Measurements from ENCODE around the gene NEB. TPM values are rescaled to one million over a fixed set of nuclear protein-coding genes. Genes with fewer than 3 reads are reported as not detected.
"Not testable (repeated sequence)": the region's sequence is repeated elsewhere in the genome, so short reads cannot be mapped to it uniquely, and the experiment has no call there.

The NEB gene
- total RNA-seq, 1 experiment from 2014 or later, result 0.11 TPM

DNA sequence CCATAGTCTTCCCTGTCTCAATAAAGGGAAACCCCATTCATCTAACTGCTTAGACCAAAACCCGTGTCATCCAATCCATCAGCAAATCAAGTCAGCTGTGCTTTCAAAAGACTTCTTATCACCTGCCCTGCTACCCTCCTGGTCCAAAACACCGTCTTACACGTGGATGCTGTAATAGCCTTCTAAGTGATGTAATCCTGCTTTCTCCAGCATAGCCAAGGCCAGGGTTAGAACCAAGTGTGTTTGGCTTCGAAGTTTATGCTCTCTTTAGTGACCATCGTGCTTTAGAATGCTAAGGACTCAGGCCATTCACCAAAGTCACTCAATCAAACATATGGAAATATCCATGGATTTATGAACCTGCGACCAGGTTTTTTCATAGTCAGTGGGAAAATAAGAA lies 25.5 kb downstream of the NEB start:
- CTCF ChIA-PET, result no interaction called here
- no peak for TF ChIP-seq EZH2 (IDR thresholded peaks at IDR 0.05; ENCODE audit: low read length, unreplicated experiment)
- TF ChIP-seq, protein P1, sequence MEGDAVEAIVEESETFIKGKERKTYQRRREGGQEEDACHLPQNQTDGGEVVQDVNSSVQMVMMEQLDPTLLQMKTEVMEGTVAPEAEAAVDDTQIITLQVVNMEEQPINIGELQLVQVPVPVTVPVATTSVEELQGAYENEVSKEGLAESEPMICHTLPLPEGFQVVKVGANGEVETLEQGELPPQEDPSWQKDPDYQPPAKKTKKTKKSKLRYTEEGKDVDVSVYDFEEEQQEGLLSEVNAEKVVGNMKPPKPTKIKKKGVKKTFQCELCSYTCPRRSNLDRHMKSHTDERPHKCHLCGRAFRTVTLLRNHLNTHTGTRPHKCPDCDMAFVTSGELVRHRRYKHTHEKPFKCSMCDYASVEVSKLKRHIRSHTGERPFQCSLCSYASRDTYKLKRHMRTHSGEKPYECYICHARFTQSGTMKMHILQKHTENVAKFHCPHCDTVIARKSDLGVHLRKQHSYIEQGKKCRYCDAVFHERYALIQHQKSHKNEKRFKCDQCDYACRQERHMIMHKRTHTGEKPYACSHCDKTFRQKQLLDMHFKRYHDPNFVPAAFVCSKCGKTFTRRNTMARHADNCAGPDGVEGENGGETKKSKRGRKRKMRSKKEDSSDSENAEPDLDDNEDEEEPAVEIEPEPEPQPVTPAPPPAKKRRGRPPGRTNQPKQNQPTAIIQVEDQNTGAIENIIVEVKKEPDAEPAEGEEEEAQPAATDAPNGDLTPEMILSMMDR (conservative IDR thresholded peaks at IDR 0.05; ENCODE audit: low read depth, low read length), result no peak
- no peak for TF ChIP-seq EZH2phosphoT487 (IDR thresholded peaks at IDR 0.05; ENCODE audit: borderline replicate concordance, low read length)
- H3K4me3 ChIP-seq (ENCODE audit: low read length), result no peak overlapping the region
- H2AFZ ChIP-seq (ENCODE audit: low read length), result no peak overlapping the region
- H3K27me3 ChIP-seq (ENCODE audit: low read length), result peaks cover 80% of the 10 kb centered on the region
- ATAC-seq, result no peak
- no peaks in the 10 kb centered on the region for H3K4me1 ChIP-seq (ENCODE audit: insufficient read depth, low read length)
- no peaks in the 10 kb centered on the region for H3F3A ChIP-seq (ENCODE audit: low read length, unreplicated experiment)
- no peak overlapping the region for H3K9ac ChIP-seq (ENCODE audit: low read length)
- H4K20me1 ChIP-seq (ENCODE audit: low read length), result no peaks in the 10 kb centered on the region
- BruUV-seq (replicated peaks), result no TSS peak
- DNase-seq, result no peak
- H3K4me2 ChIP-seq (ENCODE audit: low read length), result no peak overlapping the region
- H3K36me3 ChIP-seq (ENCODE audit: low read depth, low read length), result no peaks in the 10 kb centered on the region
- intact Hi-C loops (cut with micrococcal nuclease), result no loop called here
- H3K9me2 ChIP-seq (replicated peaks; ENCODE audit: low read length), result no peaks in the 10 kb centered on the region
- H3K9me3 ChIP-seq (ENCODE audit: low read length), result no peaks in the 10 kb centered on the region
- no peak overlapping the region for H3K27ac ChIP-seq (ENCODE audit: low read length)
- POLR2A ChIA-PET (ENCODE audit: unreplicated experiment), result no interaction called here
- no peaks in the 10 kb centered on the region for H3K79me2 ChIP-seq (ENCODE audit: low read length)

DNA sequence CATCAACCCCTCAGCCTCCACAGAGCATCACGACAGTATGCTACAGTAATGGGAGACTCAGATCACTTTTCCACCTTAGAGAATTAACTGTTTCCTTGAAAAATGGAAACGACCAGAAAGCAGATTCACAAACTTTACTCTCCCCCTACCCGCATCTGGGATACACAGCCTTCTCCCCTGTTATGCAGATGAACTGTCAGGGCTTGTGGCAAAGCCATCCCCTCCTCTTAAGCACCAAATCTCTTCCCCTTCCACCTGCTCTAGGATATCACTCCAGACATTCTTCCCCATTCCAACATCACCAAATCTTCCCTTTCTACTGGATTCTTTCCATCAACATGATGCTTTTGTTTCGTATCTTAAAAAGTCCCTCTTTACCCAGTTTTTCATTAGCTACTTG lies 26.4 kb downstream of the NEB start:
- POLR2A ChIA-PET (ENCODE audit: unreplicated experiment), result no interaction called here
- intact Hi-C loops (cut with micrococcal nuclease), result no loop called here
- no peak overlapping the region for H3K4me2 ChIP-seq (ENCODE audit: low read length)
- no peaks in the 10 kb centered on the region for H3K9me2 ChIP-seq (replicated peaks; ENCODE audit: low read length)
- H3F3A ChIP-seq (ENCODE audit: low read length, unreplicated experiment), result no peaks in the 10 kb centered on the region
- no peak overlapping the region for H3K27ac ChIP-seq (ENCODE audit: low read length)
- H3K9me3 ChIP-seq (ENCODE audit: low read length), result no peaks in the 10 kb centered on the region
- H4K20me1 ChIP-seq (ENCODE audit: low read length), result no peaks in the 10 kb centered on the region
- H3K4me1 ChIP-seq (ENCODE audit: insufficient read depth, low read length), result no peaks in the 10 kb centered on the region
- no peaks in the 10 kb centered on the region for H3K79me2 ChIP-seq (ENCODE audit: low read length)
- H3K27me3 ChIP-seq (ENCODE audit: low read length), result peaks cover 74% of the 10 kb centered on the region
- H3K4me3 ChIP-seq (ENCODE audit: low read length), result no peak overlapping the region
- CTCF ChIA-PET, result no interaction called here
- no peak for TF ChIP-seq EZH2phosphoT487 (IDR thresholded peaks at IDR 0.05; ENCODE audit: borderline replicate concordance, low read length)
- TF ChIP-seq, protein P1 (conservative IDR thresholded peaks at IDR 0.05; ENCODE audit: low read depth, low read length), result no peak
- TF ChIP-seq EZH2 (IDR thresholded peaks at IDR 0.05; ENCODE audit: low read length, unreplicated experiment), result no peak
- H2AFZ ChIP-seq (ENCODE audit: low read length), result no peak overlapping the region
- ATAC-seq, result no peak
- no peaks in the 10 kb centered on the region for H3K36me3 ChIP-seq (ENCODE audit: low read depth, low read length)
- DNase-seq, result no peak
- BruUV-seq (replicated peaks), result no TSS peak
- H3K9ac ChIP-seq (ENCODE audit: low read length), result no peak overlapping the region

DNA sequence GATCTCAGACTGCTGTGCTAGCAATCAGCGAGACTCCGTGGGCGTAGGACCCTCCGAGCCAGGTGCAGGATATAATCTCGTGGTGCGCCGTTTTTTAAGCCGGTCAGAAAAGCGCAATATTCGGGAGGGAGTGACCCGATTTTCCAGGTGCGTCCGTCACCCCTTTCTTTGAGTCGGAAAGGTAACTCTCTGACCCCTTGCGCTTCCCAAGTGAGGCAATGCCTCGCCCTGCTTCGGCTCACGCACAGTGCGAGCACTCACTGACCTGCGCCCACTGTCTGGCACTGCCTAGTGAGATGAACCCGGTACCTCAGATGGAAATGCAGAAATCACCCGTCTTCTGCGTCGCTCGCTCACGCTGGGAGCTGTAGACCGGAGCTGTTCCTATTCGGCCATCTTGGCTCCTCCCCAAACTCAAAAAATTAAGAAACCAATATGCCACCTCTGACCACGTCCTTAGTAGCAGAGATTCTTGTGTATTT lies 29.8 kb downstream of the NEB start:
- H3K9ac ChIP-seq (ENCODE audit: low read length); H3K4me1 ChIP-seq (ENCODE audit: insufficient read depth, low read length); H3K27ac ChIP-seq (ENCODE audit: low read length); BruUV-seq (replicated peaks); intact Hi-C loops (cut with micrococcal nuclease); H3K9me2 ChIP-seq (replicated peaks; ENCODE audit: low read length); H2AFZ ChIP-seq (ENCODE audit: low read length); H3K36me3 ChIP-seq (ENCODE audit: low read depth, low read length); ATAC-seq; H3F3A ChIP-seq (ENCODE audit: low read length, unreplicated experiment); DNase-seq; POLR2A ChIA-PET (ENCODE audit: unreplicated experiment); H3K79me2 ChIP-seq (ENCODE audit: low read length); CTCF ChIA-PET; H3K4me2 ChIP-seq (ENCODE audit: low read length); H4K20me1 ChIP-seq (ENCODE audit: low read length); H3K4me3 ChIP-seq (ENCODE audit: low read length); H3K9me3 ChIP-seq (ENCODE audit: low read length): not testable (repeated sequence)
- H3K27me3 ChIP-seq (ENCODE audit: low read length), result peaks cover 44% of the 10 kb centered on the region

DNA sequence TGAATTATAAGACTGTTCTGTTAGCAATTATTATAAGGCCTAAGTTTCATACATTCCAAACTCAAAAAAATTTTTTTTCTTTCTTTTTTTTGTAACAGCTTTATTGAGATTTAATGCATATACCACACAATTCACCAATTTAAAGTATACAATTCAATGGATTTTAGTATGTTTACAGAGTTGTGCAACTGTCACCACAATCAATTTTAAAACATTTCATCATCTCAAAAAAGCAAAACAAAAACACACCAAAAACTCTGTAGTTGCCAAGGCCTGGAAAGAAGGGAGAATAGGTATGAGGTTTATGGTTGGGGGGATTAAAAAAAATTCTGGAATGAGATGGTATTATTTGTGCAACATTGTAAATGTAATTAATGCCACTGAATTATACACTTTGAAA lies 36.1 kb downstream of the NEB start:
- H3K9me2 ChIP-seq (replicated peaks; ENCODE audit: low read length); CTCF ChIA-PET; H3K4me1 ChIP-seq (ENCODE audit: insufficient read depth, low read length); H3K4me2 ChIP-seq (ENCODE audit: low read length); H2AFZ ChIP-seq (ENCODE audit: low read length); intact Hi-C loops (cut with micrococcal nuclease); H3K27ac ChIP-seq (ENCODE audit: low read length); H3K4me3 ChIP-seq (ENCODE audit: low read length); POLR2A ChIA-PET (ENCODE audit: unreplicated experiment); H3K9me3 ChIP-seq (ENCODE audit: low read length); ATAC-seq; H3K9ac ChIP-seq (ENCODE audit: low read length); H3F3A ChIP-seq (ENCODE audit: low read length, unreplicated experiment); H4K20me1 ChIP-seq (ENCODE audit: low read length); DNase-seq; H3K79me2 ChIP-seq (ENCODE audit: low read length); BruUV-seq (replicated peaks); H3K36me3 ChIP-seq (ENCODE audit: low read depth, low read length): not testable (repeated sequence)
- peaks cover 26% of the 10 kb centered on the region for H3K27me3 ChIP-seq (ENCODE audit: low read length)
